ENCODE measurements around the gene SLC6A17.
A peak's percentile ranks its signal among the peaks of the same experiment; 100 is the strongest.

SLC6A17 gene

DNA sequence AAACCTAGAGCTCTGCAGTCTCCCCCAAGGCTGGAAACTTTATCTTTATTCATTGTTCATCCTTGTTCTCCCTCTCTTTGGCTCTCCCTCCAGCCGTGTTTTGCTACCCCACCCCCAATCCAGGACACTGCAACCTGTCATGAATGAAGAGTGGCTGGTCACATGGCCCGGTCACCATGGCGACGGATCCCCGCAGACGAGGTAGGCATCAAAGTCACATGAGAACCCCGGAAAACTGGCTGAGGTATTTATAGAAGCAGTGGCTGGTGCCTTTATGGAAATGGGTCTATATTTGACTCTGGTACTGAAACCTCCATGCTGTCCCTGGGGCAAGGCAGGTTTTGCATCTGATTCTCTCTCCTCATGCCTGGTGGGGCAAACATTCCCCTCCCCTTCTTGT, 13.4 kb upstream of the SLC6A17 start:
- DNase-seq: no peak

DNA sequence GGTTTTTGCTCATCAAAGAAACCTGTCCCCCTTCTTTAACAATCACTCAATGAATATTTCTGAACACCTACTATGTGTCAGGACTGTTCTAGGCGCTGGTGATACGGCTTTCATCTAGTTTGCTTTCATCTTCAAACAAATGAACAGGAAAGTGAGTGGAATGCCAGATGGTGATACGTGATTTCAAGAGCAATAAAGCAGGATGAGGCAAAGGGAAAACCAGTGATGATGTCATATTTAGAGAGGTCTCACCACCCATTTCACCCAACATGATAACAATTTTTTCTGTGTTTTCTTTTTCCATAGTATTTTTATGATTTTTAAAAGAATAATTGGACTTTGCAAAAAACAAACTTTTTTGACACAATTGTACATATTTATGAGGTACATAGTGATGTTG, 11.3 kb upstream of the SLC6A17 start:
- DNase-seq: no peak

DNA sequence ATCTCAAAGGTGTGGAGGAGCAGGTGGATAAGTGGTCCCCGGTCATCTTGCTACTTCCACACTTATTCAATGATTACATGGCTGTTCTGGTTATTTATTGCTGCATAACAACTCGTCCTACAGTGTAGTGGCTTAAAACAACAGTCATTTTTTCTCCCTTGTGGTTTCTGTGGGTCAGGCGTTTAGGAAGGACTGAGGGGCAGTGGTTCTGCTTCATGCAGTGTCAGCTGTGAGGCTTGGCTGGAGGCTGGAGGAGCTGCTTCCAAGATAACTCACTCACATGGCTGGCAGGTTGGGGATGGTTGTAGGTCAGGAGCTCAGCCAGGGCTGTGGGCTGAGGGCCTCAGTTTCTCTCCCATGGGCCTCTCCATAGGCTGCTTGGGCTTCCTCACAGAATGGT, 5.9 kb upstream of the SLC6A17 start:
- no peak for DNase-seq

DNA sequence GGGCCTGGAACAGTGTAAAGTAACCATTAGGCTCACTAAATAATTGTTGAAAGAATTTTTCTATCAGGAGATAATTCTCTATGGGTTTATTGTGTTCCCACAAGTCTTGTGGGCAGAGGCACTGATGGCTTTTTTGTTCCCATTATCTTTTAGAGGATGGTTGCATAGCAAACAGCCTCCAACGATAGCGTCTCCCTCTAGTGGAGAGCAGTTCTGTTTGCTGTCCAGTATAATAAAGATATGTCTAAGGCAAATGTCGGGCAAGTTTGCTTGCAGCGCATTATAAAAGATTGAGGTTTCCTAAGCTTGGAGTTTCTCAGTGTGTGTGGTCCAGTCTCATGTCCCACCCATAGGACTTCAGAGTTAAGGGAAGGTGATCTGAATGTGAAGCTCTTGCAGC, 1.3 kb upstream of the SLC6A17 start:
- DNase-seq: no peak

DNA sequence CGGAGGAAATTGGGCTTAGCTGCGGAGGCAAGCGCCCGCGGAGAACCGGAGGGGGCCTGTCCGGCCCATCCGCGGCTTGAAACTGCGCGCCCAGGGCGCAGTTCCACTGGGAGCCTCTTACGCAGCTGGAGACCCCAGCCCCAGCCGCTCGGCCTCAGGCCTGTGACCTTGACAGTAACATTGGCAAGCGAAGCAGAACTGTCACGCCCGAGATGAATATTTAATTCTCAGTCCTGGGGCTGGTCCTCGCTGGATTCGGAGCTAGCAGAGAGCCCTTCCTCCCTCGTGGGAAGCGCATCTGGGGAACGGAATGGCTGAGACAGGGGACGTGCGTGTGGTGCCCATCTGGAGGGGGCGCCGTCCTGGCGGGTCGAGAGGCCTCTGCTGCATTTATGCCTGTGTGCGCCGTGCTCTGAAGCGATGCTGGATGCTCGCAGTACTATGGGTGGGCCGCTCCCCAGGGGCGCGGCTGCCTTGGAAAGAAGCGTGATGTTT, 928 bp downstream of the SLC6A17 start:
- DNase-seq: no peak

DNA sequence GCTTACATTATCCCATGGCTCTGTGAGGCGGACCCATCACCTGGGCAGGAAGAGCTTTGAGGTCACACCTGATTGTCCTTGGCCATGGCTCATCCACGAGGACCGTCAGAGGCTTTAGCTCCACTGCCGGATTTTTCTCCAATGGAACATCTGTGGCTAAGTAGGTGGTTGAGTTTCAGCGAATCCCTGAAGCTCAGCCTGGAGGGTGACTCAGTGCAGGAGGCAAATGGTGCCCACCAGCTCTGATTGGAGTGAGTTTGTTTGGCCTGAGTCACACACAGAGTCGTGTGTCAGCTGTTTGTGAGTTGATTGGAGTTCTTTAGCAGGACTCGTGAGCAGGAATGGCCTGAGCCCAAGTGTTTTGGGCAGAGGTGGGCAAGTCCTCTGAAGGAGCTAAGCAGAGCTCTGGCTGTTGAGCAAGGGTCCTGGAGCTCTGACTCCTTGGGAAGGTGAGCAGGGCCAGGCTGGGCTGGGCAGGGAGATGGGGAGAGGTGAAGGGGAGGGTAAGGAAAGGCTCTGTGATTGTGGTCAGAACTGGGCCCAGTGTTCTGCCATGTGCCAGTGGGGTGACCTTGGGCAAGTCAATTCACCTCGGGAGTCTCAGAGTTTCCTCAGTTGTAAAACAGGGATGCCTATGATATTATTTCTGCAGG, 2.0 kb downstream of the SLC6A17 start:
- peak; percentile 64 for DNase-seq

DNA sequence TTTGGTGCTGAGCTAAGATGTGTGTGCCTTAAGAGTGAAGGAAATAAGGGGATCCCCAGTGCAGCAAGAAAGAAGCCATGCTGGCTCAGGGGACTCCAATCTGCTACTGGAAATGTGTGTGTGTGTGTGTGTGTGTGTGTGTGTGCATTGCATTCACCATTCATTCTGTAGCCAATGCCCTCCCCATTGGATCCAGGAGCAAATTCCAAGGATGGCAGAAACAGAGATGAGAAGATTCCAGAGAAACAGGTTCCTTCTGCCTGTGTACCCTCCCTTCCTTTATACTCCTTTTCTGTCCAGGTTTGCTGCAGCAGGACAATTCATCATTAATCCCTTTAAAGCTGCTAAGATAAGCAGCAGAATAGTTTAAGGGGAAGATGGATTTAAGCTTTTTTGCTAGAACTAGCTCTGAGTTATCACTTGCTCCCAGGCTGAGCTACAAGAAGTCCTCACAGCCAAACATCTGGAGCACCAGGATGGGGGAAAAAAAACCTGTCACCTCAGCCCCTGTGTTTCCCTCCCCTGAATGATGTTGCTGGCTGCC, 3.2 kb downstream of the SLC6A17 start:
- DNase-seq: no peak

DNA sequence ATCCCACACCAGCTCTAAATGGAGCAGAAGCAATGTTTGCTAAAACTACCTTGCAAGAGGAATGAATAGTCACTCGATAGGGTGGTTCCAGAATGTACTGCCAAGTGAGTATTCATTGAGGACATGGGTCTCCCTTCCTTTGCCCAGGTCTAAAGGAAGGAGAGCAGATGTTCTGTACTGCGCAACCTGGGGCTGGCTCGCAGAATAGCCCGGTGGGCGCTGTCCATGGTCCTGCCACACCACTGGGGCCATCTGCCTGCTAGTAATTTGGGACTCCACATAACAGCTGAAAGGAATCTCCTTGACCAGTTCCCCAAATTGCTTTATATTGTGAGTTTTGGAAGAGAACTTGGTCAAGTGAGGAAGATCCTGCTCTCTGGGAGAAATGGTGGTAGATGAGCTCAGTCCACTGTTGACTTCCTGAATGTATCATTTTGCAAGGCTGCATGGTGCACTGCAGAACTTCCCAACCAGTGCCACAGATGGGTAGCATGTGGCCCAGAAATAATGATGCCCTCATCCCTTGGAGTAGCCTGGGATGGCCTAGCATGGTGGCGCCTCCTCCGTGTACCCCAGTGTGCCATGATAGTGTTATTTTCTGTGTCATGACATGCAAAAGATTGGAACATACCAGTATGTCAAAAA, 5.7 kb downstream of the SLC6A17 start:
- DNase-seq: peak; percentile 51

DNA sequence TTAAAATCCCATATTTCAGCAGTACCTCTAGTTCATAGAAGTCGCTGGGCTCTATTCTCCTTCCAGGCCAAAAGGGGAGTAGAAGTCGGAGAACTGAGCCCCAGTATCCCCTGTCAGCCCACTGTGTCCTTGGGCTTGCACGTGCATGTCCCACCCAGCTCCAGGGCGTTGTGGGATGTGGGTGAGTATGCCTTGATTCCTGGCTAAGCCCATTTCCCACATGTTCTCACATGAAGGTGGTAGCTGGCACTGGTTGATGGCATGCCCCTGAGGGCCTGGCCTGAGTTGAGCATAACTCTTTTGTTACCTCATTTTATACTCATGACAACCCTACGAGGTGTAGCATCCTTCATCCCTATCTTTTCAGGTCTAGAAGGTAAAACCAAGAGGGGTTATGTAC, 8.0 kb downstream of the SLC6A17 start:
- DNase-seq: no peak

DNA sequence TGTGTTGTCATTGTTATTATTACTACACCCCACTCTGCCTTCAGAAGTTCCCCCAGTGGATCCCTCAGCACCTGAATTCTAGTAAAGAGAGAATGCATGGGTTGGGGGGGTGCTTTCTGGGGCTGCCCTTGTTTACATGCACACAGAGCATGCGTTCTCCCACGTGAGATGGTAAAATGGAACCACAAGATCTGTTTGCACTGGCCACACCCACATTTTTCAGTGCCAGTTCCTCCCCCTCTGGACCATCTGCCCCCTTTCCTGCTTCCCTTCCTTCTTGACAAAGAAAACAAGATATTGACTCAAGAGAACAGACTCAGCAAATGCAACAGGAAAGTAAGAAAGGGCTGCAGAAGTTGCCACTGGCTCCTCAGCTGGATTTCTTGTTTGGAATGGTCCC, 8.9 kb downstream of the SLC6A17 start:
- DNase-seq: no peak

DNA sequence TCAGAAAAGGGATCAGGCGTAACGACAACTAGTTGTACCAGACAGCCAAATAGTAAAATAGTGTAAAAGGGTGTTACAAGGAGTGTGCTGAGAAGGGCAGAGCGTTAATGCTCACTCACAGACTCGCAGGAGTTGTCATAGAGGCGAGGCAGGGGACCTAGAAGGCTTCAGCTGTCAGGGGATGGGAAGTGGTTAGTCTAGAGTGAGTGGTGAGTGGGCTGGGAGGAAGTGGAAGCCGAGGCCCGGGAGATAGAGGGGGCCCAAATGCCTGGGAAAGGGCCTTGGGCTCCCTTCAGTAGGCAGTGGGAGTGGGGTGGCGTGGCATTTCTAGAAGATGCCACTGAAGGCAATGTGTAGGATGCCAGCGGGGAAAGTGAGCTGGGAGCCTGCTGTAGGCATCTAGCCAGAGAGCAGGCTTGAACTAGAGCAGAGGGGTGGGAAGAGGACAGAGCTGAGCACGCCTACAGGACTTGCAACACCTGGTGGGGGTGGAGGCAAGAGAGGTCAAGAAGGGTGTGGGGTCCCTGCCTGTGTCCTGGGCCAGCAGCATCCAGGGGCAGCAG, 10.3 kb downstream of the SLC6A17 start:
- no peak for DNase-seq

DNA sequence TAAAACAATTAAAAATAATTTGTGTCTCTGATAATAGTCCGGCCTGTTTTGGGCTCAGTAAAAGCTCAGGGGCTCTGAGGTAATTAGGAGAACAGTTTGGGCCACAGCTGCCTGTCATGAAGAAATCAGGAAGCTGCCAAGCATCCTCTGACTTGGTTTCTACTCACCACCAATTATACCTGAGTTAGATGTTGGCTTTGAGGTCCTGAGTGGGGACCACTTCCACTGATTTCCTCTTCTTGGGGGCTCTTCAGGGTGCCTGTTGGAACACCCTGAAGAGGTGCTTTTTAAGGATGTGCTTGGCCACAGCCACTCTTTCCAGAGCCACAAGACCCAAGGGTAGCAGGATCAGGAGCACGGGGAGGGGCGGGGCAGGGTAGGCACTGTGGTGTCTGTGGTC, 10.9 kb downstream of the SLC6A17 start:
- DNase-seq: no peak

DNA sequence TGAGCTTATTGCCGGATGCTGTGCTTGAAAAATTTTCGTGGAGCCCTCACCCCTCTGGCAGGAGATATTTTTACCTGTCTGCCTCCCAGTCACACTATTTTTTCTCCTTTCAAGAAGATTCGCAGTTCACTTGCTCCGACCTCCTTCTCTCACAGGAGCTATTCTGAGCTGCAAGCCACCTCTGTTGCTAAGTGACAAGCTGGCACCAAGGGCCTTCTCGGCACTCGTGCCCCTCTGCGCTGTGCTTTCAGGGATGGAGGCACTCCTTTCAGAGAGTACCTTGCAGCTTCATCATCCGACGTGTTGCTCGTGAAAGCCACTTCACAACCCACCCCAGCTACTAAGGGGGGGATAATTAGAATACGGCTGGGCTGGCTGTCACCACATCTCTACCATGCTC, 11.6 kb downstream of the SLC6A17 start:
- DNase-seq: no peak

DNA sequence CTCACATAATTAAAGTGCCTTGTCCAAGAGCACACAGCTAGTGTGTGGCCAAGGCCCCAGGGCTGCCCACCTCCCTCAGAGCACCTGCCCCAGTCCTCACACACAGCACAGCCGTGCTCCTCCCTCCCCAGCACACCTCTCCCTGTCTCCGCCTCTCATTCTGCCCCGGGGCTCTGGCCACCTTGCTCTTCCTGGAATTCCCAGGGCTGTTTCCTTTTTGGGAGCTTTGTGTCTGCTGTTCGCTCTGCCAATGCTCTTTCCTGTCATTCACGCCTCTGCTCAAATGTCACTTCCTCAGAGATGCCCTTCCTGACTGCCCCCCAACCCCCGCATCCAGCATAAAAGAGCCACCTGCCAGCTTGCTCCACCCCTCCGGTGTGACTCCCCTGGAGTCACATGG, 13.3 kb downstream of the SLC6A17 start:
- no peak for DNase-seq

DNA sequence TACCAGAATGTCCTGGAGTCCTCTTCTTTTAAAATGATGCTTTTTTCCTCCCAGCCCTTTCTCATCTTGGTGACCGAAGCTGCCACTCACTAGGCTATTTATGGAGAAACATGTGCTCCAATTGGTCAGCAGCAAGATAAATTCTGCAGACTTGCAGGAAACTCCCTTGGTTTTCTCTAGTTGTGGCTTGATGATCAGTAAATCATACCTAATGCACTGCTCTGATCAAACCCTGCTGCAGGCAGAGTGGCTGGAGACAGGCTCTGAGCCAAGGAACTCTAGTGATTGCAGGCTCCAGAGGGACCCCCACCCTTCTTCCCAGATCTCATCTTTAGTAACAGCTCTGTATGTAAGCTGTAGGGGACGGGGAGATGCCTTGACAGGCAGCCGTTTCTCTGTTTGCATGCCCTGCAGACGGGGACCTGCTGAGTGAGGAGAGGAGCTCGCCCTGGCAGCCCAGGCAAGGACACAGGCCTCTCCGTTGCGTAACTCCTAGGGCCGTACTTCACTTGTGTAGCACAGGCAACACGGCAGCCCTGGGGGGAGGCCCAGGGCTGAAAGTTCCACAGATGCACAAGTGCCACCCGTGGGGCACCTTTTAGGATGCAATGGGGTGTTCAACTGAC, 14.5 kb downstream of the SLC6A17 start:
- no peak for DNase-seq

DNA sequence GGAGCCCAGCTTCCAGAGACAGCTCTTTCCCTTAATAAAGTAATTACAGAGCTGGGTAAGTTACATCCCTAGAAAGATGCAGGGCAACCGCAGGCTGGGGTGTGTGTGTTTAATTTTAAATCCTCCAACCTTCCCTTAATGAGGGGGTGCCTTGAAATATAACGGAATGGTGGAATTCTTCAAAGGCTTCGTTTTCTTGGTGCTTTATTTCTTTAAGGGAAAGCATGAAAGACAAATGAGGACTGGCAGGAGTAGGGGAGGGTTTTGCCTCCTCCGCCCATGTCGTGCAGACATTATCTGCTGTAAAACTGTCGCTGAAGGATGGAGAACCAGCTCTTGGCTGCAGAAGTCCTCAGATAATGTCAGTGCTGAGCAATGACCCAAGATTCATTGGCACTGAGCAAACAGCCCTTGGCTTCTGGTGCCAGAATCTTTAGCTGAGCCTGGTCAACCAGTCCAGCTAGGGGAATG, 15.5 kb downstream of the SLC6A17 start:
- no peak for DNase-seq

DNA sequence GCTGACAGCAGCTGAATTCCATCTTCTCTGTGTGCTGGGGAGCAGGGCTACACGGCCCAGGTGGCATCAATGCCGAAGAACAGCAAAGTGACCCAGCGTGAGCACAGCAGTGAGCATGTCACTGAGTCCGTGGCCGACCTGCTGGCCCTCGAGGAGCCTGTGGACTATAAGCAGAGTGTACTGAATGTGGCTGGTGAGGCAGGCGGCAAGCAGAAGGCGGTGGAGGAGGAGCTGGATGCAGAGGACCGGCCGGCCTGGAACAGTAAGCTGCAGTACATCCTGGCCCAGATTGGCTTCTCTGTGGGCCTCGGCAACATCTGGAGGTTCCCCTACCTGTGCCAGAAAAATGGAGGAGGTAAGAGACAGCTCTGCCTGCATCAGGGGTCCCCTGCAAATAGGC, 16.6 kb downstream of the SLC6A17 start:
- no peak for DNase-seq

DNA sequence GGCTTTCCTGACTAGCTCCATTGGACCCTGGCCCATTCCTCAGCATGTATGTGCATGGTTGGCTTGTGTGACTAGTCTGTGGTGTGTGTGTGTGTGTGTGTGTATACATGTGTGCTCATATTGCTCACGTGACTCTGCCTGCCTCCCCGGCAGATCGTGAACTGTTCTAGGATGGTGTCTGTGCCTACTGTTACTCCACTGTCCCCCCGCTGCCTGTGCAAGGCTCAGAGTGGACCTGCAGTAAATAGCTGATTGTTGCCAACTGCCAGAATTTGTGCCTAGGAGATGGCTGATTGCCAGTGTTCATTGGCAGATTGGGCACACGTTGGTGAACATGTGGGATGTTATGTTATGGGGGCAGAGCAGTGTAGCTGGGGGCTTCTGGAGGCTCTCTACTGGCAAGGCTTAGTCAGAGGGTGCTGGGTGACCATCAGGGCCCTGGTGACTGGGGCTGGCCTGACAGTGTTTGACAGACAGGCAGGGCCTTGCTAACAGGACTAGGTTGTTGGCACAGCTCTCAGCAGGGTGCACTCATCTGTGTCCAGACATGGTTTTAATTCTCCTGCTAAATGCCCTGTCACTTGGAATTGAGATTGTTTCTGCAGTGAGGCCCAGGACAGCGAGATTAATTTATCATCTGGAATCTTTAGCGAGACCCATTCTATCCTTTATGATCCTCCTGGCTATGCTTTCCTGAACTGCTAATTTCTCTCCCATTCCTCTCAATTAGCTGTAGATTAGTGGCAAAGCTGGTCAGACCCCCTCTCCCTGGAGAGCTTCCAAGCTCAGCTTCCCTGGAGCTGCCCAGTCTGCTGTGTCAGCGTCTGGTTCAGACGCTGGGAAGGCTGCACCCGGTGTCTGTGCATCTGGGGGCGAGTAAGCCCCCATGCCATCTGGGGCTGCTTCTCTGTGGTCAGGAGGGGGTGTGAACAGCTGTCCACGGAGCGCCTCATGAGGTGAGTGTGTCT, 20.8 kb downstream of the SLC6A17 start:
- no peak for DNase-seq

DNA sequence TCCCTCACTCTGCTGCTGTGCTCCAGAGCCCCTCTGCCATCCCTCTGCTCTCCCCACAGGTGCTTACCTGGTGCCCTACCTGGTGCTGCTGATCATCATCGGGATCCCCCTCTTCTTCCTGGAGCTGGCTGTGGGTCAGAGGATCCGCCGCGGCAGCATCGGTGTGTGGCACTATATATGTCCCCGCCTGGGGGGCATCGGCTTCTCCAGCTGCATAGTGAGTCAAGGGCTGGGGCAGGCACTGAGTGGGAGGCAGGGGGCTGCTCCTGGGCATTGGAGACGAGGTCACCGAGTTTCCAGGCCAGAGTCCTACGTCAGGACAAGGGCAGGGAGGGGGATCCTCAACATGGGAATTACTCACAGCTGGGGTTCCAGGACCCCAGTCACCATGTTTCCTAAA, 21.7 kb downstream of the SLC6A17 start:
- no peak for DNase-seq

DNA sequence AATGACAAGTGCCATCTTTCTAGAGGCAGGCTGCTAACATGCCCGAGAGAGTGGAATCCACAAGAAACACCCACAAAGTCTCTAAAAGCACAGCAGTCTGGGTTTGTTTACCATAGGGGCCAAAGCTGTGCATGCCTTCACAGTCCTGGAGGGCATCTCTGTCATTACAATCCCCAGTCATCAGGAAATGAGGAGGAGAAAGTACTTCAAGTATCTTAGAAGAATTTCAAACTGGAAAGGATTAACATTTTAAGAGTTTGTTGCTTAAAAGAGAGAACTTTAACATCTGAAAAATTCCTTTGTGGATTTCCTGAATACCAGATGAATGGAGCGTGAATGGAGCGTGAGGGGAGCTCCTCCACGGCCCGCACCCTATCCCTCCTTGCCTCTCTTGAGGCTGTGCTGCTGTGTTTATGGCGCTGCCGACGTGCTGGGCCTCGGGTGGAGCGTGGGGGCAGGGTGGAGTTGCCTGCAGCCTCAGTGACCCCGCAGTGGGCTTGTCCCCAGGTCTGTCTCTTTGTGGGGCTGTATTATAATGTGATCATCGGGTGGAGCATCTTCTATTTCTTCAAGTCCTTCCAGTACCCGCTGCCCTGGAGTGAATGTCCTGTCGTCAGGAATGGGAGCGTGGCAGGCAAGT, 23.3 kb downstream of the SLC6A17 start:
- DNase-seq: peak; percentile 29

DNA sequence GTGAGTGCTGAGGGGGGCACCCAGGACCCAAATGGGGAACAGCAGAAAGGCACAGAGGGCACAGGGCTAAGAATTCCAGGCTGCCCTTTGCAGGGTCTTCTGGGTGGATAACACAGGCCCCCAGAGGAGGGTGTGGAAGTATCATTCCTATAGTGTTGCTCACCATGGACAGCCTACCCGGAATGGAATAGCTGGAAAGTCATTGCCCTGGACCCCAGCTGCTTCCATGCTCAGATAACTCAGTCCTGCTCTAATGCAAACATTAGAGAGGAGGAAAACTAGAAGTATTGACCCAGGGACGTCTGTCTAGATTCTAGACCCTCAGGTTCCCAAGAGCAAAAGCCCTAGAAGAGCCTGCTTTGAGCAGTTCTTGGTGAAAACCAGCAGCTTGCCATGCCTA, 24.7 kb downstream of the SLC6A17 start:
- DNase-seq: peak; percentile 17
